NCI-H460 (cell line): ENCODE measurements around the gene ALDH1L2. TPM values are rescaled to one million over a fixed set of nuclear protein-coding genes. Genes with fewer than 3 reads are reported as not detected.
"Not testable (repeated sequence)": the region's sequence is repeated elsewhere in the genome, so short reads cannot be mapped to it uniquely, and the experiment has no call there.

Experiments used
- DNase-seq: peaks from one replicate; pipeline ENCODE4 v3.0.0-alpha.2; 2016; ENCODE audit warnings: low read depth; ENCODE audit errors: extremely low read depth
- polyA plus RNA-seq: library from polyadenylated mRNA; depleted of rRNA; stranded (reverse); fragments of >200 nt; gene quantifications from 2 replicates; pipeline ENCODE4 v1.2.3, GENCODE V29; 2014; cell fraction: nucleus; rRNA removed
- total RNA-seq: library from RNA; depleted of rRNA; stranded (reverse); fragments of >200 nt; shearing (Covaris generic); gene quantifications from 2 replicates; pipeline ENCODE4 v1.2.3, GENCODE V29; 2014; rRNA removed

The ALDH1L2 gene
- 37.4 and 54.1 TPM in 2 replicates for total RNA-seq
- 20.2 and 40.7 TPM in 2 replicates for polyA plus RNA-seq

DNA sequence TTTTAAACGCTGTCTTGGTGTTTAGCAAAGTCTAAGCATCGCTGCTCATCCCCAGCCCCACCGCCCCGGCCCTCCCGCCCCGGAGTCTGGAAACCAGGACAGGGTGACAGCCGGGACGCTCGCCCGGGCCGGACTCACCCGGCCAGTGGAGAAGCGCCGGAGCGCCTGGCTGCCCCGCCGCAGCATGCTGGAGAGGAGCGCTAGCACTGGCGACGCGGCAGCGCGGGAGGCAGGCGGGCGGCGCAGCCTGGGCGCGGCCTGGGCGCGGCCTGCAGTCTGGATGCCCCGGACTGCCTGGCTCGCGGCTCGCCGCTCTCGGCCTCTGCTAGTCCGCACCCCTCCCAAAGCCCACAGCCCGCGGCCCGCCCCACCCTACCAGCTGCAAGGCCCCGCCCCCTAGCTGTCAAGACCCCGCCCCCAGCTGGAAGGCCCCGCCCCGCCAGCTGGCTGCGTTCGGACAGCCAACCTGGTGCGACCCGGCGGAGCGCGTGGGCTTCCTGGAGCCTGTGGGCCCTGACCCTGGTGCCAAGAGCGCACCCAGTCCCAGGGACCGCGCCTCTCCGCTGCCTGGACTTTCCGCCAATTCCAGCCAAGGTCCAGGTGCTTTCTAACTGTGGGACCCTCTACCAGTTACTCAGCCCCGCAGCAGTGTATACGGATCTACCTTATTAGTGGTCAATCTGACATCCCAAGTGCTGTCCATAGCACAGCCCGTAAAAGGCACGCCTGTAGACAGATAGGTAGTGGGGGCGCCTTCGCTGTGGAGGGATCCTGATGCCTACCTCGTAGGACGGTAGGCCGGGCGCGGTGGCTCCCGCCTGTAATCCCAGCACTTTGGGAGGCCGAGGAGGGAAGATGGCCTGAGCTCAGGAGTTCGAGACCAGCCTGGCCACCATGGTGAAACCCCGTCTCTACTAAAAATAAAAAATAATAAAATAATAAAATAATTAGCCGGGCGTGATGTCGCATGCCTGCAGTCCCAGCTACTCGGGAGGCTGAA is at the start of gene ALDH1L2:
Gene ALDH1L2 (minus strand): TSS at position 208 of the 1,000 bp plus-strand sequence. CDS start 22 bp downstream, at position 186.
- DNase-seq: peak; percentile 80

DNA sequence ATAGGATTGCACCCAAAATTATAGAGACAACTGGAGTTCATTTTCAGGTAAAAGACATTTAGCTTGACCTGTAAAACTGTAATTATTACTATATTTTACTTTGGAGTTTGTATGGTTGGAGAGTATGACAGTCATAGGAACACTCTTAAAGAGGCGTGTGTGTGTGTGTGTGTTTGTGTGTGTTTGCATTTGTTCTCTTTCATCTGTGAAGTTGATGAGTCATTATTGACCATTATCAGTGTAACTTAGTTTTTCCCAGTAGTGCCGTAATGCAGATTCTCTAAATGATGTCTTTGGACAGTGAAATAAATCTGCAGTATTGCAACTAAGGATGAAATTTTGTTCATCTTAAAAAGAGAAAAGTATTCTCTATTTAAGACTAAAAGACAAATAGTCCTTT is 36.3 kb upstream of the ALDH1L2 start:
- peak; percentile 39 for DNase-seq

DNA sequence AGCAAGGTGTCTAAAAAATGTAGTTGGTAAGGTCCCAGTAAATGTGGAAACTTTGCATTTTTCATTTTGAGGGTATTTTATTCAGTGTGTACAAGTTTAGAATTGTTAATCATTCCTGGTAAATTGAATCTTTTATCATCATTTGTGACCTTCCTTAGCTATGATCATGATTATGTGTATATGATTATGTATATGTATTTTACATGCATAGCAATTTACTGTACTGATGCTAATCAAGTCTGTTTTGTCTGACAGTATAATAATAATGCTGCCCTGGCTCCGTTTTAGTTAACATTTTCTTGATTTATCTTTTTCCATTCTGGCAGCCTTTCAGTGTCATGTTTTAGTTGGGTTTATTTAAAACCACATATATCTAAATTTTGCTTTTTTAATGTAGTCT is 32.7 kb upstream of the ALDH1L2 start:
- DNase-seq: no peak

DNA sequence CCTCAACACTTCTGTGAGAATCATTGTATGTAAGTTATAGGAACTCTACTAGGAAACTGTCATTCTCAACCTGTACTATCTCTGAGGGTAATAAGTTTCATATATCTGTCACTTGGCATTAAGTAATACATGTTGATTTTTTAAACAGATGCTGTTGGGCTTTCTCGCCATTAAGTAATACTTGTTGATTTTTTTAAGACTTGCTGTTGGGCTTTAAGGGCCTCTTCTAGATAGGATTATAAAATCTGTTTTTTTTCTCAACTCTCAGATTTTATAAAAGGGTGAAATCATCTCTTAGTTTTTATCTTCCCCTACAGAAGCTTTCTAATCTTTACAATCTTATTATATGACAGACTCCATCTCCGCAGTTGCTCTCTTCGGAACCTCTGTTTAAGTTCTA is 28.8 kb upstream of the ALDH1L2 start:
- DNase-seq: no peak

DNA sequence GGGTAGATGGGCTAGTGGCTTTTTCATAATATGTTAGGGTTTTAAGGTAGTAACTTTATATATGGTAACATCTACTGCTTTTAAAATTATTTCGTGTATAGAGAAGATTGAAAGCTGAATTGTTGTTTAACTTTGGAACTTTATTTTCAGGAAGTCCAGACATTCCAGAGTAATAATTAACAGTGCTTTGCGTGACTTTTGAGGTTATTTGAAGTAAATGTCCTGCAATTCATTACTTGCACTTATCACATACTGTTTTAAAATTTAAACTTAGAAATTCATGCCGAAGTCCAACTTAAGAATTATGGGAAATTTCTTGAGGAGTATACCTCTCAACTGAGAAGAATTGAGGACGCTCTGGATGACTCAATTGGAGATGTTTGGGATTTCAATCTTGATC is 26.6 kb upstream of the ALDH1L2 start:
- DNase-seq: no peak

GRCh38 chr12:105109465-105110212 is 25.4 kb upstream of the ALDH1L2 start:
- no peak for DNase-seq

- peak; percentile 92 for DNase-seq
Measured at GRCh38 chr12:105107494-105108371, 23.5 kb upstream of the ALDH1L2 start, which contains the start of gene WASHC4. WASHC4 (plus strand) TSS chr12:105107731; CDS start chr12:105107801, 70 bp downstream.

DNA sequence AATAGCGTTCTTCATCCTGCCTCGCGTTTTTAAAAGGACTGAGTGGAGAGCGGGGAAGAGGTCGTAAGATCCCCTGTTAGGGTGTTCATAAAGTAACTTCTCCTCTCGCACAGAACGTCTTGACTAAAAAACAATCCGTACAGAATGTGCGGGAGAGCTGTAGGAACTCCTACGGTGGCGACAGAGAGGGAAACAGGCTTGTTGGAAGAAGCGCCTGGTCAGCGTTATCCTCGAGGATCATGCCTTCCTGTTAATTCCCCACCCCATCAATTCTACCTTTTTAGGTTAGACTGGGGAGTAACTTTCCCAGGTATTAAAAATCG is 22.9 kb upstream of the ALDH1L2 start:
- peak; percentile 44 for DNase-seq

DNA sequence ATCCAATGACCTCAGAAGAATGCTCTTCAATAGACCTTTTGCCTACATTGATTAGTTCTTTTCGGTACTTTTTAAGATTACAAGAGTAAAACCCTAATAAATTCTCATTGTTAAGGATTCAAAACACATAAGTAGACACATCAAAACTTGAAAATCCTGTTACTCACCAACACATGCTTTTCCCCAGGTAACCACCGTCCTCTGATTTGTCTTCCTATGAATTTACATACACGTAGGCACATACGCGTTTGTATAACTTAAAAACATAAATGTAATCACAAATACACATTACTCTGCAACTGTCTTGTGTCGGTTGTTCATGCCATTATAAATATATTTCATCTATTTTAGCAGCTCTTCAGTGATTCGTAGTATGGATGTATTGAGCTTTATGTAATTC is 22.4 kb upstream of the ALDH1L2 start:
- no peak for DNase-seq

DNA sequence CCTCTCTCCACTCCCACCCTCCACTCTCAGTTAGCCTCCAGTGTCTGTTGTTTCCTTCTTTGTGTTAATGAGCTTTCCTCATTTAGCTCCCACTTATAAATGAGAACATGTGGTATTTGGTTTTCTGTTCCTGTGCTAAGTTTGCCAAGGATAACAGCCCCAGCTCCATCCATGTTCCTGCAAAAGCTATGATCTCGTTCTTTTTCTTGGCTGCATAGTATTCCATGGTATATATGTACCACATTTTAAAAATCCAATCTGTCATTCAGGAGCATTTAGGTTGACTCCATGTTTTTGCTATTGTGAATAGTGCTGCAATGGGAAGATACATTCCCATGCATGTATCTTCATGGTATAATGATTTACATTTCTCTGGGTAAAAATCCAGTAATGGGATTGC is 20.5 kb upstream of the ALDH1L2 start:
- no peak for DNase-seq

DNA sequence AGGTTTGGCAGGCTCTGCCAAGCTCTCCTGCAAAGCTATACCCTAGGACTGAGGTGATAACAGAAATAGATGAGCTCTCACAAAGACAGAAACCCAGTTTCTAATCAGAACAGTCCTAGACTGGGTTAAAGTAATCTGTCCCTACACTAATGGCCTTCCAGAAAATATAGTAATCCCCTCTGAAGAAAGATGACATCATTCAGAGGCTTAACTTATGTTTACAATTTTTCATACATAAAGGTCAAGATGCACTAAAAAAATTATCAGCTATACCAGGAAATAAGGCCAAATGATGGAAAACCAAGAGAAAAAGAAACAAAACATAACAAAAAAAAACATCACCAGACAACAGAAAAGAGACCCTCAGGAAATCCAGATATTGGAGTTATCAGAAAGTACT is 18.4 kb upstream of the ALDH1L2 start:
- DNase-seq: no peak

DNA sequence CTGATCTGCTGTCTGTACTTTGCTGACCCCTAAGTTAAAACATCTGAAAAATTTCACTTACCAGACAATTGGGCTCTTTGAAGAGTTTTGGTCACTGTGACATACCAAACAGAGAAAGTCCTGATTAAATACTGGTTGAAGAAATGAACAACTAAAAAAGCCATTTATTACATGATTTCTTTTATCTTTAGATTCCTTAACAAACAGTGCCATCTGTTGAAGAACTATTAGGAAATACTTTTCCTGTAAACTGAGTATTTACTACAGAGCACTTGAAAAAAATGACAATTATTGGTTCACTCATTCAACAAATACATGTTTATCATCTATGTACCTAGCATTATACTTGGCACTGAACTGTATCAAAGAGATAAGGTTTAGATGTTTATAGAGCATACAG is 16.7 kb upstream of the ALDH1L2 start:
- no peak for DNase-seq

DNA sequence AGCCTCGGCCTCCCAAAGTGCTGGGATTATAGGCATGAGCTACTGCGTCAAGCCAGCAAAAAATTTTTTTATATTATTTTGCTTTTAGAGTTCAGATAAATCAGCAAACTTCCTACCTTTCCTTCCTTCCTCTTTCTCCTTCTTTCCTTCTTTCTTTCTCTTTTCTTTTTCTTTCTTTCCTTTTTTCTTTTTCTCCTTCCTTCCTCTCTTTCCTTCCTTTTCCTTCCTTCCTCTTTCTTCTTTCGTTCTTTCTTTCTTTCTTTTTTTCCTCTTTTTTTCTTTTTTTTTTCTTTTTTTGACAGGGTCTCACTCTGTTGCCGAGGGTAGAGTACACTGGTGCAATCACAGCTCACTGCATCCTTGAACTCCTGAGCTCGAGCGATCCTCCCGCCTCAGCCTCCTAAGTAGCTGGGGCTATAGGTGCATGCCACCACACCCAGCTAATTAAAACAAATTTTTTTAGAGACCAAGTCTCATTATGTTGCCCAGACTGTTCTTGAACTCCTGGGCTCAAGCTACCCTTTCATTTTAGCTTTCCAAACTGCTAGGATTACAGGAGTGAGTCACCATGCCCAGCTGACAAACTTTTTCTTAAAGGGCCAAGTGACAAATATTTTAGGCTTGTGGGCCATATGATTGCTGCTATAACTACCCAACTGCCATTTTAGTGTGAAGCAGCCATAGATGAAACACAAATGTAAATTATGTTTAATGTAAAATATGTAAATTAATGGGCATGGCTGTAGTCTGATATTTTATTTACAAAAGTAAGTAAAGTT is 16.1 kb upstream of the ALDH1L2 start:
- DNase-seq: no peak

- no peak for DNase-seq
Measured at GRCh38 chr12:105099356-105099755, 15.1 kb upstream of the ALDH1L2 start.

GRCh38 chr12:105095338-105095737 is 11.1 kb upstream of the ALDH1L2 start:
- DNase-seq: not testable (repeated sequence)

- DNase-seq: no peak
Measured at GRCh38 chr12:105092336-105092735, 8.1 kb upstream of the ALDH1L2 start.

GRCh38 chr12:105091476-105092206 is 7.4 kb upstream of the ALDH1L2 start:
- no peak for DNase-seq

- no peak for DNase-seq
Measured at GRCh38 chr12:105090361-105090760, 6.1 kb upstream of the ALDH1L2 start.

- DNase-seq: no peak
Measured at GRCh38 chr12:105089817-105090216, 5.6 kb upstream of the ALDH1L2 start.
